ENCODE results near the gene CRX.

DNA sequence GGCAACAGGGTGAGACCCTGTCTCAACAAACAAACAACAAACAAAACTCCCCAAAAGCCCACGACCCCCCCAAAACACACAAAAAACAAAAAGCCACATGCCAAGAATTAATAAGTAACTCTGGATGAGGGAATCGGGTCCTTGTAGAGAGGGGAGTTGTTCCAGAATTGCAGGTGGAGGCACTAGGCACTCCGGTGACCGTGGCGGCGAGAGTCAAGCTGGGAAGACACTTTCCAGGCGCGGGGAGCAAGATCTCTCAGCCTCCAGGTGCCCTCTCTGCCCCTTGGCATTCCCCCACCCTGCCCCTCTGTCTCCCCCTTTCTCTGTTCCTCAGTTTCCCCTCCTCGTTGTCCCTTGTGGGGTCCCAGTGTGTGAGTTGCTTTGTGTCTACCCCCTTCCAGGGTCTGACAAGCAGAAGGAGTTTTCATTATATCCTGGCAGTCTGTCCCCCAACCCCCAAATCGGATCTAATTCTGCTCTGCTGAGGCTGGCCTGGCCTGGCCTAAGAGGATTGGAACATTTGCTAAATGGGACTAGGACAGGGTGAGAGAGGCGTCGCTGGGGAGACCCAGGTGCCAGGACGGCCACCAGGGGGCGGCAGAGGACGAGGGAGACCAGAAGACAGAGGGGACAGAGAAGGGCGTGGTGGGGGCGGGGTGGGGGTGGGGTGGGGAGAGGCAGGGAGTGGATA is 8.3 kb upstream of the CRX start:
- TF ChIP-seq, protein P1, sequence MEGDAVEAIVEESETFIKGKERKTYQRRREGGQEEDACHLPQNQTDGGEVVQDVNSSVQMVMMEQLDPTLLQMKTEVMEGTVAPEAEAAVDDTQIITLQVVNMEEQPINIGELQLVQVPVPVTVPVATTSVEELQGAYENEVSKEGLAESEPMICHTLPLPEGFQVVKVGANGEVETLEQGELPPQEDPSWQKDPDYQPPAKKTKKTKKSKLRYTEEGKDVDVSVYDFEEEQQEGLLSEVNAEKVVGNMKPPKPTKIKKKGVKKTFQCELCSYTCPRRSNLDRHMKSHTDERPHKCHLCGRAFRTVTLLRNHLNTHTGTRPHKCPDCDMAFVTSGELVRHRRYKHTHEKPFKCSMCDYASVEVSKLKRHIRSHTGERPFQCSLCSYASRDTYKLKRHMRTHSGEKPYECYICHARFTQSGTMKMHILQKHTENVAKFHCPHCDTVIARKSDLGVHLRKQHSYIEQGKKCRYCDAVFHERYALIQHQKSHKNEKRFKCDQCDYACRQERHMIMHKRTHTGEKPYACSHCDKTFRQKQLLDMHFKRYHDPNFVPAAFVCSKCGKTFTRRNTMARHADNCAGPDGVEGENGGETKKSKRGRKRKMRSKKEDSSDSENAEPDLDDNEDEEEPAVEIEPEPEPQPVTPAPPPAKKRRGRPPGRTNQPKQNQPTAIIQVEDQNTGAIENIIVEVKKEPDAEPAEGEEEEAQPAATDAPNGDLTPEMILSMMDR (IDR thresholded peaks at IDR 0.05): peak; percentile 81
- no peak for TF ChIP-seq POLR2AphosphoS5 (IDR thresholded peaks at IDR 0.05; ENCODE audit: low read depth, low read length)
- TF ChIP-seq, protein P2, sequence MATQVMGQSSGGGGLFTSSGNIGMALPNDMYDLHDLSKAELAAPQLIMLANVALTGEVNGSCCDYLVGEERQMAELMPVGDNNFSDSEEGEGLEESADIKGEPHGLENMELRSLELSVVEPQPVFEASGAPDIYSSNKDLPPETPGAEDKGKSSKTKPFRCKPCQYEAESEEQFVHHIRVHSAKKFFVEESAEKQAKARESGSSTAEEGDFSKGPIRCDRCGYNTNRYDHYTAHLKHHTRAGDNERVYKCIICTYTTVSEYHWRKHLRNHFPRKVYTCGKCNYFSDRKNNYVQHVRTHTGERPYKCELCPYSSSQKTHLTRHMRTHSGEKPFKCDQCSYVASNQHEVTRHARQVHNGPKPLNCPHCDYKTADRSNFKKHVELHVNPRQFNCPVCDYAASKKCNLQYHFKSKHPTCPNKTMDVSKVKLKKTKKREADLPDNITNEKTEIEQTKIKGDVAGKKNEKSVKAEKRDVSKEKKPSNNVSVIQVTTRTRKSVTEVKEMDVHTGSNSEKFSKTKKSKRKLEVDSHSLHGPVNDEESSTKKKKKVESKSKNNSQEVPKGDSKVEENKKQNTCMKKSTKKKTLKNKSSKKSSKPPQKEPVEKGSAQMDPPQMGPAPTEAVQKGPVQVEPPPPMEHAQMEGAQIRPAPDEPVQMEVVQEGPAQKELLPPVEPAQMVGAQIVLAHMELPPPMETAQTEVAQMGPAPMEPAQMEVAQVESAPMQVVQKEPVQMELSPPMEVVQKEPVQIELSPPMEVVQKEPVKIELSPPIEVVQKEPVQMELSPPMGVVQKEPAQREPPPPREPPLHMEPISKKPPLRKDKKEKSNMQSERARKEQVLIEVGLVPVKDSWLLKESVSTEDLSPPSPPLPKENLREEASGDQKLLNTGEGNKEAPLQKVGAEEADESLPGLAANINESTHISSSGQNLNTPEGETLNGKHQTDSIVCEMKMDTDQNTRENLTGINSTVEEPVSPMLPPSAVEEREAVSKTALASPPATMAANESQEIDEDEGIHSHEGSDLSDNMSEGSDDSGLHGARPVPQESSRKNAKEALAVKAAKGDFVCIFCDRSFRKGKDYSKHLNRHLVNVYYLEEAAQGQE (IDR thresholded peaks at IDR 0.05; ENCODE audit: insufficient read depth in 1 of 2, low read depth in 2 of 2, low read length in 1 of 2): no peak
